Measurements from ENCODE around the gene JARID2. TPM values are rescaled to one million over a fixed set of nuclear protein-coding genes. Genes with fewer than 3 reads are reported as not detected.

Gene JARID2
- total and polyA plus RNA-seq, 2 of the 13 experiments (the other 11 are each of a cell fraction or from before 2014, with no cell fraction given), result 7.5 to 10.3 TPM

DNA sequence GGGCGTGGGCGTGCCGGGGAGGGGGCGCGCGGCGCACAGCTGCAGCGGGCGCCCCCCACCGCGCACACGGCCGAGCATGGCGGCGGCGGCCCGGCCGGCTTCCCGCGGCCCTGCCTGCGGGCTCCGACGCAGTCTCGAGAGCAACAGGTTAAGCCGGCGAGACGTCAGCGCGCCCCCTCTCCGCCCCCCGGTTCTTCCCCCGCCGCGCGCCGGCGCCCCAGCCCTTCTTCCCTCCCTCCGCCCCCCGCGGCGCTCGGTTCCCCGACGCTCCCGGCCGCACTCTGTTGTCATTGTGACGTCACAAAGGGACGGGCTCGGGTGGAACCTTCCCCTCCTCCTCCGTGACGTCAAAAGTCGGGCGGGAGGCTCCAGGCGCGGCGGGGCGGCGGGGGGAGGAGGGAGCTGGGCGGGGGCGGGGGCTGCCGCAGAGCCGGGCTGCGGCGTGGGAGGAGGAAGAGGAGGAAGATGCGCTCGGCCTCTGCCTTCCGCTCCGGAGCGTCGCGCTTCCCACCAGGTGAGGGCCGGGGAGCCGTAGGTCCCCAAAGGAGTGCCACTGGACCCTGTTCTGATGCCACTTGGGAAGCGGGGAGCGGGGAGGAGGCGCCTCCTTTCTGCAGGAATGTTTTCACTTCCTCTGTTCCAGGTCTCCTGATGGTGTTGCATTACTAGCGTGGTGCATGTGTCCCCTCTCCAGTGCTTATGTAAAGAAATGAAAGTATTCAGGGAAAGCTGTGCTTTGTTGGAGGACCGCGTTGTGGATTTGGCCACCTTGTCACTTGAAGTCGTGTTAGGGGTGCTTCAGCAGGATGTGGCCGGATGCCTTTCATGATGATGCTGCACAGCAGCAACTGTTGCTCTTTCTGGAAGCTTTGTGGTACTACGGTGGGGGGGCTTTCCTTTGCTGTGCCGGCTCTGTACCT, 2.8 kb downstream of the JARID2 start (continued):
- no peak for TF ChIP-seq ZBTB42 (CRISPR knock-in tag; IDR thresholded peaks at IDR 0.05)
- no peak for TF ChIP-seq ZNF724P (CRISPR knock-in tag; IDR thresholded peaks at IDR 0.05; ENCODE audit: borderline replicate concordance)
- 0 out of 2 replicates have a peak, but pooled peaks have one; percentile 78 for TF ChIP-seq ZBTB7A (CRISPR knock-in tag; IDR thresholded peaks at IDR 0.05)
- TF ChIP-seq ZKSCAN1 (IDR thresholded peaks at IDR 0.05; ENCODE audit: low read length), result no peak
- no peak for TF ChIP-seq ZBTB3 (CRISPR knock-in tag; IDR thresholded peaks at IDR 0.05; ENCODE audit: borderline replicate concordance, low read depth)
- TF ChIP-seq ZNF839 (CRISPR knock-in tag; IDR thresholded peaks at IDR 0.05; ENCODE audit: borderline replicate concordance), result no peak
- no peak for TF ChIP-seq ZFP36L2 (CRISPR knock-in tag; IDR thresholded peaks at IDR 0.05)
- TF ChIP-seq KDM4B (CRISPR knock-in tag; IDR thresholded peaks at IDR 0.05), result no peak
- TF ChIP-seq, protein P1, sequence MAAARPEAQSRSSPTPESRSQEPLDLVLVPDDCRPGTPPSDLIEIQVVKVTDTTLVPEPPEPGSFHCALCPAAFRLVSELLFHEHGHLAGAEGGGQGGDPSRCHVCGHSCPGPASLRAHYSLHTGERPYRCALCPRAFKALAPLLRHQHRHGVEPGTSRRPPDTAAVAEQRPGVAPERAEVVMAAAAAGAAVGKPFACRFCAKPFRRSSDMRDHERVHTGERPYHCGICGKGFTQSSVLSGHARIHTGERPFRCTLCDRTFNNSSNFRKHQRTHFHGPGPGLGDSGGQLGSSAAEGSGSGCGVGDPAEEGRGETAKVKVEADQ (CRISPR knock-in tag; IDR thresholded peaks at IDR 0.05; ENCODE audit: borderline replicate concordance), result no peak; the same call in 1 of the 2 replicates
- no peak for TF ChIP-seq HNRNPH1 (optimal IDR thresholded peaks at IDR 0.05; ENCODE audit: low read depth, low read length)
- TF ChIP-seq, protein P2, sequence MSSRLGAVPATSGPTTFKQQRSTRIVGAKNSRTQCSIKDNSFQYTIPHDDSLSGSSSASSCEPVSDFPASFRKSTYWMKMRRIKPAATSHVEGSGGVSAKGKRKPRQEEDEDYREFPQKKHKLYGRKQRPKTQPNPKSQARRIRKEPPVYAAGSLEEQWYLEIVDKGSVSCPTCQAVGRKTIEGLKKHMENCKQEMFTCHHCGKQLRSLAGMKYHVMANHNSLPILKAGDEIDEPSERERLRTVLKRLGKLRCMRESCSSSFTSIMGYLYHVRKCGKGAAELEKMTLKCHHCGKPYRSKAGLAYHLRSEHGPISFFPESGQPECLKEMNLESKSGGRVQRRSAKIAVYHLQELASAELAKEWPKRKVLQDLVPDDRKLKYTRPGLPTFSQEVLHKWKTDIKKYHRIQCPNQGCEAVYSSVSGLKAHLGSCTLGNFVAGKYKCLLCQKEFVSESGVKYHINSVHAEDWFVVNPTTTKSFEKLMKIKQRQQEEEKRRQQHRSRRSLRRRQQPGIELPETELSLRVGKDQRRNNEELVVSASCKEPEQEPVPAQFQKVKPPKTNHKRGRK (CRISPR knock-in tag; IDR thresholded peaks at IDR 0.05), result no peak
- TF ChIP-seq HOXA3 (CRISPR knock-in tag; IDR thresholded peaks at IDR 0.05), result peak; percentile 99
- TF ChIP-seq, protein P3, sequence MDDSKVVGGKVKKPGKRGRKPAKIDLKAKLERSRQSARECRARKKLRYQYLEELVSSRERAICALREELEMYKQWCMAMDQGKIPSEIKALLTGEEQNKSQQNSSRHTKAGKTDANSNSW (CRISPR knock-in tag; IDR thresholded peaks at IDR 0.05; ENCODE audit: borderline replicate concordance), result no peak
- TF ChIP-seq, protein P4, sequence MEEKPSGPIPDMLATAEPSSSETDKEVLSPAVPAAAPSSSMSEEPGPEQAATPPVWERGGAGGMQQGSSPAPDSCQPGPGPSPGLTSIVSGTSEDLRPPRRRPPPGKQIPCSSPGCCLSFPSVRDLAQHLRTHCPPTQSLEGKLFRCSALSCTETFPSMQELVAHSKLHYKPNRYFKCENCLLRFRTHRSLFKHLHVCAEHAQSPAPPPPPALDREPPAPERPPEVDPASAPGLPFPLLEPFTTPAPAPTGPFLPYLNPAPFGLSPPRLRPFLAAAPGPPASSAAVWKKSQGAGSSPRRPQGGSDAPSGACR (CRISPR knock-in tag; IDR thresholded peaks at IDR 0.05), result peak; percentile 36; the same call in 1 of the 2 replicates
- TF ChIP-seq ZNF772 (CRISPR knock-in tag; IDR thresholded peaks at IDR 0.05), result peak; percentile 62; the same call in 1 of the 2 replicates
- TF ChIP-seq POLR2G (IDR thresholded peaks at IDR 0.05; ENCODE audit: low read depth, low read length), result peak; percentile 66
- peak; percentile 19; the same call in 1 of the 2 replicates for TF ChIP-seq ZNF768 (CRISPR knock-in tag; IDR thresholded peaks at IDR 0.05)
- TF ChIP-seq, protein P5, sequence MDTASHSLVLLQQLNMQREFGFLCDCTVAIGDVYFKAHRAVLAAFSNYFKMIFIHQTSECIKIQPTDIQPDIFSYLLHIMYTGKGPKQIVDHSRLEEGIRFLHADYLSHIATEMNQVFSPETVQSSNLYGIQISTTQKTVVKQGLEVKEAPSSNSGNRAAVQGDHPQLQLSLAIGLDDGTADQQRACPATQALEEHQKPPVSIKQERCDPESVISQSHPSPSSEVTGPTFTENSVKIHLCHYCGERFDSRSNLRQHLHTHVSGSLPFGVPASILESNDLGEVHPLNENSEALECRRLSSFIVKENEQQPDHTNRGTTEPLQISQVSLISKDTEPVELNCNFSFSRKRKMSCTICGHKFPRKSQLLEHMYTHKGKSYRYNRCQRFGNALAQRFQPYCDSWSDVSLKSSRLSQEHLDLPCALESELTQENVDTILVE (CRISPR knock-in tag; IDR thresholded peaks at IDR 0.05), result no peak; the same call in none of the 2 replicates
- TF ChIP-seq SP4 (CRISPR knock-in tag; IDR thresholded peaks at IDR 0.05), result 0 out of 2 replicates have a peak, but pooled peaks have one; percentile 22
- TF ChIP-seq, protein P6, sequence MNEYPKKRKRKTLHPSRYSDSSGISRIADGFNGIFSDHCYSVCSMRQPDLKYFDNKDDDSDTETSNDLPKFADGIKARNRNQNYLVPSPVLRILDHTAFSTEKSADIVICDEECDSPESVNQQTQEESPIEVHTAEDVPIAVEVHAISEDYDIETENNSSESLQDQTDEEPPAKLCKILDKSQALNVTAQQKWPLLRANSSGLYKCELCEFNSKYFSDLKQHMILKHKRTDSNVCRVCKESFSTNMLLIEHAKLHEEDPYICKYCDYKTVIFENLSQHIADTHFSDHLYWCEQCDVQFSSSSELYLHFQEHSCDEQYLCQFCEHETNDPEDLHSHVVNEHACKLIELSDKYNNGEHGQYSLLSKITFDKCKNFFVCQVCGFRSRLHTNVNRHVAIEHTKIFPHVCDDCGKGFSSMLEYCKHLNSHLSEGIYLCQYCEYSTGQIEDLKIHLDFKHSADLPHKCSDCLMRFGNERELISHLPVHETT (CRISPR knock-in tag; conservative IDR thresholded peaks at IDR 0.05), result peak; percentile 30; the same call in 1 of the 2 replicates
- TF ChIP-seq ZNF331 (CRISPR knock-in tag; IDR thresholded peaks at IDR 0.05), result peak; percentile 55; the same call in 1 of the 2 replicates
- TF ChIP-seq, protein P7, sequence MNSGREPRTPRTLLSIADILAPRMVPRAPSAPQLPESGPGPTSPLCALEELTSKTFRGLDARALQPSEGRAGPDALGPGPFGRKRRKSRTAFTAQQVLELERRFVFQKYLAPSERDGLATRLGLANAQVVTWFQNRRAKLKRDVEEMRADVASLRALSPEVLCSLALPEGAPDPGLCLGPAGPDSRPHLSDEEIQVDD (CRISPR knock-in tag; IDR thresholded peaks at IDR 0.05; ENCODE audit: borderline replicate concordance), result 0 out of 2 replicates have a peak, but pooled peaks have one; percentile 59

Data from HepG2 (cell line).